GM19035 (cell line): ENCODE data around the gene ACSF2.

Experiments used
- ATAC-seq: cut with Tn5 transposase; IDR thresholded peaks from one replicate; pipeline ENCODE4 v1.9.1; 2021; ENCODE audit not compliant: unreplicated experiment

ACSF2 gene

GRCh38 chr17:50439008-50439407 is 13.0 kb downstream of the ACSF2 start:
- no peak for ATAC-seq

GRCh38 chr17:50440172-50440837 is 14.3 kb downstream of the ACSF2 start:
- no peak for ATAC-seq

- no peak for ATAC-seq
Measured at GRCh38 chr17:50440838-50441829, 15.1 kb downstream of the ACSF2 start.

- ATAC-seq: no peak
Measured at GRCh38 chr17:50443505-50443974, 17.5 kb downstream of the ACSF2 start.

- no peak for ATAC-seq
Measured at GRCh38 chr17:50444841-50445715, 19.1 kb downstream of the ACSF2 start.

GRCh38 chr17:50445730-50446325 is 19.8 kb downstream of the ACSF2 start:
- ATAC-seq: no peak

GRCh38 chr17:50447870-50448595 is 22.0 kb downstream of the ACSF2 start:
- ATAC-seq: no peak

- ATAC-seq: no peak
Measured at GRCh38 chr17:50448643-50449042, 22.6 kb downstream of the ACSF2 start.

- no peak for ATAC-seq
Measured at GRCh38 chr17:50451943-50452629, 26.1 kb downstream of the ACSF2 start.

- ATAC-seq: no peak
Measured at GRCh38 chr17:50452630-50453300, 26.7 kb downstream of the ACSF2 start.

- ATAC-seq: no peak
Measured at GRCh38 chr17:50453901-50454300, 27.9 kb downstream of the ACSF2 start.

GRCh38 chr17:50457621-50458020 is 31.6 kb downstream of the ACSF2 start:
- ATAC-seq: no peak

GRCh38 chr17:50458270-50458669 is 32.3 kb downstream of the ACSF2 start:
- no peak for ATAC-seq

GRCh38 chr17:50458701-50459676 is 33.0 kb downstream of the ACSF2 start:
- no peak for ATAC-seq

- no peak for ATAC-seq
Measured at GRCh38 chr17:50459756-50460155, 33.7 kb downstream of the ACSF2 start.

GRCh38 chr17:50460831-50461526 is 35.0 kb downstream of the ACSF2 start:
- no peak for ATAC-seq

- no peak for ATAC-seq
Measured at GRCh38 chr17:50461550-50462132, 35.6 kb downstream of the ACSF2 start.
